GM18858 (cell line): ENCODE measurements around the gene HINT3.
"Not testable (repeated sequence)": the region's sequence is repeated elsewhere in the genome, so short reads cannot be mapped to it uniquely, and the experiment has no call there.

Experiments
- ATAC-seq: cut with Tn5 transposase; IDR thresholded peaks from one replicate; pipeline ENCODE4 v1.9.1; 2021; ENCODE audit not compliant: unreplicated experiment

Gene HINT3

GRCh38 chr6:125939791-125940190 lies 16.8 kb upstream of the HINT3 start:
- ATAC-seq, result no peak

- no peak for ATAC-seq
Observed at GRCh38 chr6:125940247-125941041, 16.1 kb upstream of the HINT3 start.

- ATAC-seq, result no peak
Observed at GRCh38 chr6:125942672-125943527, 13.7 kb upstream of the HINT3 start.

- ATAC-seq, result no peak
Observed at GRCh38 chr6:125943528-125944433, 12.8 kb upstream of the HINT3 start.

GRCh38 chr6:125944434-125944816 lies 12.1 kb upstream of the HINT3 start:
- ATAC-seq, result no peak

- ATAC-seq, result no peak
Observed at GRCh38 chr6:125944896-125945295, 11.7 kb upstream of the HINT3 start.

- ATAC-seq, result no peak
Observed at GRCh38 chr6:125945378-125946141, 11.0 kb upstream of the HINT3 start.

- no peak for ATAC-seq
Observed at GRCh38 chr6:125947615-125948014, 9.0 kb upstream of the HINT3 start.

- ATAC-seq, result no peak
Observed at GRCh38 chr6:125948455-125948854, 8.1 kb upstream of the HINT3 start.

- no peak for ATAC-seq
Observed at GRCh38 chr6:125949069-125949468, 7.5 kb upstream of the HINT3 start.

GRCh38 chr6:125950293-125950692 lies 6.3 kb upstream of the HINT3 start:
- ATAC-seq, result no peak

- ATAC-seq, result not testable (repeated sequence)
Observed at GRCh38 chr6:125950716-125951115, 5.9 kb upstream of the HINT3 start.

- ATAC-seq, result no peak
Observed at GRCh38 chr6:125951323-125951722, 5.2 kb upstream of the HINT3 start.

GRCh38 chr6:125952764-125953501 lies 3.6 kb upstream of the HINT3 start:
- ATAC-seq, result no peak

- no peak for ATAC-seq
Observed at GRCh38 chr6:125953502-125953875, 3.1 kb upstream of the HINT3 start.

- no peak for ATAC-seq
Observed at GRCh38 chr6:125954735-125955339, 1.7 kb upstream of the HINT3 start.

GRCh38 chr6:125955973-125956372 lies 597 bp upstream of the HINT3 start:
- ATAC-seq, result no peak

- no peak for ATAC-seq
Observed at GRCh38 chr6:125957391-125957693, 772 bp downstream of the HINT3 start.

GRCh38 chr6:125957845-125958244 lies 1.3 kb downstream of the HINT3 start:
- no peak for ATAC-seq

GRCh38 chr6:125959041-125959440 lies 2.5 kb downstream of the HINT3 start:
- no peak for ATAC-seq
